Measurements from ENCODE around the gene PDGFRB.
A peak's percentile ranks its signal among the peaks of the same experiment; 100 is the strongest.

The PDGFRB gene

GRCh38 chr5:150080696-150081435, 74.8 kb downstream of the PDGFRB start:
- DNase-seq (ENCODE audit: low read depth) = no peak
- H3K4me3 ChIP-seq (ENCODE audit: low read depth, low read length) = no peak overlapping the region
- TF ChIP-seq CTCF (IDR thresholded peaks at IDR 0.05; ENCODE audit: insufficient read depth, low read depth, low read length, missing control alignments) = no peak

GRCh38 chr5:150079909-150080461, 75.7 kb downstream of the PDGFRB start:
- TF ChIP-seq CTCF (IDR thresholded peaks at IDR 0.05; ENCODE audit: insufficient read depth, low read depth, low read length, missing control alignments) = no peak
- DNase-seq (ENCODE audit: low read depth) = no peak
- H3K4me3 ChIP-seq (ENCODE audit: low read depth, low read length) = no peak overlapping the region

GRCh38 chr5:150078802-150079689, 76.6 kb downstream of the PDGFRB start:
- H3K4me3 ChIP-seq (ENCODE audit: low read depth, low read length) = no peak overlapping the region
- TF ChIP-seq CTCF (IDR thresholded peaks at IDR 0.05; ENCODE audit: insufficient read depth, low read depth, low read length, missing control alignments) = no peak
- DNase-seq (ENCODE audit: low read depth) = no peak

- no peak overlapping the region for H3K4me3 ChIP-seq (ENCODE audit: low read depth, low read length)
- TF ChIP-seq CTCF (IDR thresholded peaks at IDR 0.05; ENCODE audit: insufficient read depth, low read depth, low read length, missing control alignments) = no peak
- DNase-seq (ENCODE audit: low read depth) = no peak
These were observed 77.4 kb downstream of the PDGFRB start for GRCh38 chr5:150077996-150078801.

- TF ChIP-seq CTCF (IDR thresholded peaks at IDR 0.05; ENCODE audit: insufficient read depth, low read depth, low read length, missing control alignments) = no peak
- no peak for DNase-seq (ENCODE audit: low read depth)
- no peak overlapping the region for H3K4me3 ChIP-seq (ENCODE audit: low read depth, low read length)
These were observed 78.6 kb downstream of the PDGFRB start for GRCh38 chr5:150077060-150077459.

GRCh38 chr5:150075806-150076205, 79.8 kb downstream of the PDGFRB start:
- peak; percentile 33 for TF ChIP-seq CTCF (IDR thresholded peaks at IDR 0.05; ENCODE audit: insufficient read depth, low read depth, low read length, missing control alignments)
- no peak overlapping the region for H3K4me3 ChIP-seq (ENCODE audit: low read depth, low read length)
- DNase-seq (ENCODE audit: low read depth) = peak; percentile 19
